ENCODE results near the gene FOXK1. TPM values are rescaled to one million over a fixed set of nuclear protein-coding genes. Genes with fewer than 3 reads are reported as not detected.

The FOXK1 gene
- total and polyA plus RNA-seq, 2 experiments from 2014 or later = 2.3 to 12.7 TPM

- TF ChIP-seq ZNF462 (CRISPR knock-in tag; IDR thresholded peaks at IDR 0.05) = no peak
- no peak for TF ChIP-seq EZH2phosphoT487 (IDR thresholded peaks at IDR 0.05; ENCODE audit: unreplicated experiment)
- no peak for TF ChIP-seq JUNB (IDR thresholded peaks at IDR 0.05; ENCODE audit: unreplicated experiment)
- TF ChIP-seq ZNF331 (CRISPR knock-in tag; IDR thresholded peaks at IDR 0.05; ENCODE audit: low read depth) = no peak
- TF ChIP-seq STAT1 (IDR thresholded peaks at IDR 0.05; ENCODE audit: unreplicated experiment) = no peak
- TF ChIP-seq POLR2AphosphoS5 (IDR thresholded peaks at IDR 0.05; ENCODE audit: low read depth) = no peak
- TF ChIP-seq ETS1 (IDR thresholded peaks at IDR 0.05) = no peak
- no peak for TF ChIP-seq ZNF114 (CRISPR knock-in tag; IDR thresholded peaks at IDR 0.05)
- TF ChIP-seq EZH2 (IDR thresholded peaks at IDR 0.05; ENCODE audit: low read depth, unreplicated experiment) = no peak
Observed at GRCh38 chr7:4798706-4799235, 116.7 kb downstream of the FOXK1 start (continued).
